Lower leg skin (tissue), 3 donors: ENCODE data around the gene TASOR.

Source experiments
- POLR2A ChIP-seq, 2 donors: fragments of 450-650 bp; IDR thresholded peaks; one replicate each; pipeline ENCODE4 v1.6.1; 2016 to 2017; ENCODE audit warnings: antibody characterized with exemption in 2 of 2, mild to moderate bottlenecking in 1 of 2, moderate library complexity in 1 of 2
- TF ChIP-seq, protein P1 (sequence below), 3 donors: fragments of 450-650 bp; IDR thresholded peaks; one replicate each; pipeline ENCODE4 v1.5.1; 2016; ENCODE audit warnings: antibody characterized with exemption in 3 of 3, mild to moderate bottlenecking in 3 of 3, moderate library complexity in 2 of 3

DNA sequence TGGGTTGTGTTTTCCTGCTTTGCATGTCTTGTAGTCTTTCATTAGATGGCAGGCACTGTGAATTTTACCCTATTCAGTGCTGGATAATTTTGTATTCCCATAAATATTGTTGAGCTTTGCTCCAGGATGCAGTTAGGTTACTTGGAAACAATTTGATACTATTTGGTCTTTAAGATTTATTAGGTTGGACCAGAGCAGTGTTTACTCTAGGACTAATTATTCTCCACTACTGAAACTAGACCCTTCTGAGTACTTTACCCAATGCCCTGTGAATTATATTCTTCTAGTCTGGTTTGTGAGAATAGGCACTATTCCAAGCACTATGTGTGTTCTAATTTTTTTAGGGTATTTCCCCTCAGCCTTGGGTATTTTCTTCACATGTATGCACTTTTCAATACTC, 37.8 kb upstream of the TASOR start:
- TF ChIP-seq, protein P1, sequence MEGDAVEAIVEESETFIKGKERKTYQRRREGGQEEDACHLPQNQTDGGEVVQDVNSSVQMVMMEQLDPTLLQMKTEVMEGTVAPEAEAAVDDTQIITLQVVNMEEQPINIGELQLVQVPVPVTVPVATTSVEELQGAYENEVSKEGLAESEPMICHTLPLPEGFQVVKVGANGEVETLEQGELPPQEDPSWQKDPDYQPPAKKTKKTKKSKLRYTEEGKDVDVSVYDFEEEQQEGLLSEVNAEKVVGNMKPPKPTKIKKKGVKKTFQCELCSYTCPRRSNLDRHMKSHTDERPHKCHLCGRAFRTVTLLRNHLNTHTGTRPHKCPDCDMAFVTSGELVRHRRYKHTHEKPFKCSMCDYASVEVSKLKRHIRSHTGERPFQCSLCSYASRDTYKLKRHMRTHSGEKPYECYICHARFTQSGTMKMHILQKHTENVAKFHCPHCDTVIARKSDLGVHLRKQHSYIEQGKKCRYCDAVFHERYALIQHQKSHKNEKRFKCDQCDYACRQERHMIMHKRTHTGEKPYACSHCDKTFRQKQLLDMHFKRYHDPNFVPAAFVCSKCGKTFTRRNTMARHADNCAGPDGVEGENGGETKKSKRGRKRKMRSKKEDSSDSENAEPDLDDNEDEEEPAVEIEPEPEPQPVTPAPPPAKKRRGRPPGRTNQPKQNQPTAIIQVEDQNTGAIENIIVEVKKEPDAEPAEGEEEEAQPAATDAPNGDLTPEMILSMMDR (IDR thresholded peaks at IDR 0.05) = no peak
- no peak for TF ChIP-seq POLR2A (IDR thresholded peaks at IDR 0.05)
